GM12872 (cell line): ENCODE data around the gene SGIP1.

Source experiments
- CTCF ChIP-seq: IDR thresholded peaks from 3 replicates; pipeline ENCODE4 v1.5.1; 2011; ENCODE audit warnings: low read depth, mild to moderate bottlenecking, low read length, moderate library complexity; ENCODE audit not compliant: insufficient read depth

Gene SGIP1

GRCh38 chr1:66506991-66507390 is 27.0 kb upstream of the SGIP1 start:
- no peak for TF ChIP-seq CTCF

GRCh38 chr1:66510407-66510806 is 23.5 kb upstream of the SGIP1 start:
- TF ChIP-seq CTCF = no peak

- no peak for TF ChIP-seq CTCF
Observed at GRCh38 chr1:66511118-66511517, 22.8 kb upstream of the SGIP1 start.

GRCh38 chr1:66517959-66518358 is 16.0 kb upstream of the SGIP1 start:
- no peak for TF ChIP-seq CTCF

GRCh38 chr1:66518654-66519053 is 15.3 kb upstream of the SGIP1 start:
- TF ChIP-seq CTCF = no peak

- no peak for TF ChIP-seq CTCF
Observed at GRCh38 chr1:66519992-66520391, 14.0 kb upstream of the SGIP1 start.

GRCh38 chr1:66520655-66521054 is 13.3 kb upstream of the SGIP1 start:
- no peak for TF ChIP-seq CTCF
